ENCODE data around the gene LCE1D.

Gene LCE1D

GRCh38 chr1:152817309-152817708 is 20.8 kb downstream of the LCE1D start:
- no peak for DNase-seq

- no peak for DNase-seq
Measured at GRCh38 chr1:152823294-152823693, 26.8 kb downstream of the LCE1D start.

DNA sequence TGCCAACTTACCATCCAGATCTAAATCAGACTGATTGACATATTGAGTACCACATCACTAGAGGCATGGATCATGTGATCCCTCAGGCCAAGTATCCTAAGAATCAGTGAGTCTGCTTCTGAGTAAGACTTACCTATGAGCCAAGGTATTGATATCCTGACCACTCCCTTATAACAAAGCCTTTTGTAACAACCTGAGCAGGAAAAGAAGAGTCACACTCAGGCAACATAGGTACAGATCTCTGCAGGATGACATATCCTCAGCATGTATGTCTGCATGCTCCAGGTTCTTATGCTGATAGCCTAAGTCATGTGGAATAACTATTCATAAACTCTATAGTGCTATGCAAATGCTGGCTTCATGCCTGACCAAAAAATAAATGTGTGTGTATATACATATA is 28.4 kb downstream of the LCE1D start:
- no peak for DNase-seq

DNA sequence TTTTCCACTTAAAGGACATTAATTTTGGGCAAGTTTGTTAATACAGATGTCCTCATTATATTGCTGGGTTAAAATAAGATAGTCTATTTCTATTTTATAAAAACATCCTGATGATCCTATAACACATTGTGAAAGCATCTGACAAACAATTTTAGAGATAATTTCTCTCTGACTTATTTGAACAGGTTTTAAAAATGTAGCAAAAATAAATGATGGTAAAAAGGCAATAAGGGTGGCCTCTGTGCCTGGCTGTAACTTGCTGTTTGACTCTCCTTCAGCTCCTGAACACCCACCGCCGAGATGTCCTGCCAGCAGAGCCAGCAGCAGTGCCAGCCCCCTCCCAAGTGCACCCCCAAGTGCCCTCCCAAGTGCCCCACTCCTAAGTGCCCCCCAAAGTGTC is 30.7 kb downstream of the LCE1D start, which contains the start of gene LCE1A:
TSS of gene LCE1A (plus strand) at position 301 of the 400 bp plus-strand sequence. CDS start at position 301, 0 bp downstream.
- DNase-seq, result no peak

DNA sequence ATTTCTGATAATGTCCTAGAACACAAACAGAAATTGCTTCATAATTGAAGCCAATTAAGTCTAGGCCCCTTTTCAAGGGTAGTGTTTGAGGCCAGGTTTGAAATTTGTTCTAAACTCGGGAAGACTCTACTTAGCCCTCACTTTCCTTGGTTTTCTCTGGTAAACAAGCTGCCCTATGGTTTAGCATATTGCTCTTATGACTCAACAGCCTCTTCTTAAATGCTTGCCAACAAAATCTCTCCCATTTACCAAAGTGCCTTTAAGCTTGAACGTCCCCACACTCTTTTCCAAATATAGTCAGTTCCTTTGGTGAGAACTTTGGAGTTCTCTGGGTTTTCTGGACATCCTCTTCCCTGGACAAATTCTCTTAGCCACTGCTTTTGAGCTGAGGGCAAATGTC is 40.3 kb downstream of the LCE1D start:
- no peak for DNase-seq

DNA sequence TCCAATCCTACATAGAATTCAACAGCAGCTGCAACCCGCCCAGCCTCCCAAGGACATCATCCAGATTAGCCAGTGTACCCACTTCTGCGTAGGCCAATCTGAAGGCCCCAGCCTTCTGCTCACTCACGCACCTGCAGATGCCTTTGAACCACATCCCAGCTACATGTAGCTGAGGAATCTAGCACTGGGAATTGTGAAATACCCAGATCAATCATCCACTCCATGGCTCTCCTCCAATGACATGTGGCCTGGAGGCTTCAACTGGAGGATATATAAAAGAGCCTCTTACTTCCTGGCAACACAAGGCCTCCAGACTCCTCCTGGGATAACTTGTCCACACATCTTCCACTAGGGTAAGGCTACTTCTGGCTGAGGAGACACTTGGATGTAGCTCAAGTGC is 46.0 kb downstream of the LCE1D start, which contains the start of gene LCE6A:
TSS of gene LCE6A (plus strand) at position 301 of the 400 bp plus-strand sequence. CDS start 665 bp downstream, outside the sequence.
- DNase-seq, result no peak
